Measurements from ENCODE around the gene TMEM135. TPM values are rescaled to one million over a fixed set of nuclear protein-coding genes. Genes with fewer than 3 reads are reported as not detected.

TMEM135 gene
- total RNA-seq, 1 donor from 2014 or later, result 17.2 TPM

- DNase-seq (peak; percentile 92), ATAC-seq (ENCODE audit: poor library complexity) (peak; percentile 94)
- intact Hi-C loops (cut with DNase I), result loop anchor here (2.0 kb wide), 1 partner anchor 68 kb away; no protein-coding TSS in a partner anchor
Measured at GRCh38 chr11:87352759-87353707, 315.3 kb downstream of the TMEM135 start.

- ATAC-seq (ENCODE audit: poor library complexity), result no peak
- DNase-seq, result no peak
- intact Hi-C loops (cut with DNase I), result loop anchor here (2.0 kb wide), 1 partner anchor 67 kb away; no protein-coding TSS in a partner anchor
Measured at GRCh38 chr11:87353771-87354345, 316.1 kb downstream of the TMEM135 start.

- DNase-seq (peak; percentile 56), ATAC-seq (ENCODE audit: poor library complexity) (peak; percentile 20)
- intact Hi-C loops (cut with DNase I), result no loop called here
Measured at GRCh38 chr11:87355596-87355995, 317.9 kb downstream of the TMEM135 start.

GRCh38 chr11:87356428-87356827, 318.7 kb downstream of the TMEM135 start:
- intact Hi-C loops (cut with DNase I), result no loop called here
- ATAC-seq (ENCODE audit: poor library complexity), result no peak

GRCh38 chr11:87358461-87358860, 320.7 kb downstream of the TMEM135 start:
- DNase-seq (no peak), ATAC-seq (ENCODE audit: poor library complexity) (no peak)
- intact Hi-C loops (cut with DNase I), result no loop called here

More at GRCh38 chr11:87356428-87356827, 318.7 kb downstream of the TMEM135 start:
- DNase-seq, result no peak

GRCh38 chr11:87359401-87359800, 321.7 kb downstream of the TMEM135 start:
- no peak for ATAC-seq (ENCODE audit: poor library complexity)
- no peak for DNase-seq
- intact Hi-C loops (cut with DNase I), result no loop called here

GRCh38 chr11:87361891-87362290, 324.2 kb downstream of the TMEM135 start:
- ATAC-seq (ENCODE audit: poor library complexity), result no peak
- intact Hi-C loops (cut with DNase I), result no loop called here
- DNase-seq, result no peak

- no peak for ATAC-seq (ENCODE audit: poor library complexity)
- intact Hi-C loops (cut with DNase I), result no loop called here
- no peak for DNase-seq
Measured at GRCh38 chr11:87366346-87366745, 328.6 kb downstream of the TMEM135 start.

GRCh38 chr11:87366763-87367405, 329.1 kb downstream of the TMEM135 start:
- intact Hi-C loops (cut with DNase I), result no loop called here
- ATAC-seq (ENCODE audit: poor library complexity), result peak; percentile 29

GRCh38 chr11:87368151-87368550, 330.4 kb downstream of the TMEM135 start:
- ATAC-seq (ENCODE audit: poor library complexity), result no peak
- intact Hi-C loops (cut with DNase I), result no loop called here
- DNase-seq, result no peak

More at GRCh38 chr11:87366763-87367405, 329.1 kb downstream of the TMEM135 start:
- no peak for DNase-seq

GRCh38 chr11:87368858-87369480, 331.2 kb downstream of the TMEM135 start:
- no peak for DNase-seq
- ATAC-seq (ENCODE audit: poor library complexity), result peak; percentile 27
- intact Hi-C loops (cut with DNase I), result no loop called here

GRCh38 chr11:87369888-87370287, 332.2 kb downstream of the TMEM135 start:
- DNase-seq, result no peak
- intact Hi-C loops (cut with DNase I), result no loop called here
- ATAC-seq (ENCODE audit: poor library complexity), result no peak

- intact Hi-C loops (cut with DNase I), result no loop called here
- ATAC-seq (ENCODE audit: poor library complexity), result no peak
- DNase-seq, result no peak
Measured at GRCh38 chr11:87372065-87372464, 334.3 kb downstream of the TMEM135 start.

Other genes with a start within 250 kb of the TMEM135 start
- 4.1 TPM for gene PRSS23, start 237.4 kb upstream of the TMEM135 start, total RNA-seq
- gene FZD4, start 82.5 kb upstream of the TMEM135 start, total RNA-seq, result 26.9 TPM